Fibroblast of lung (primary cell): ENCODE data around the gene EGLN1. TPM values are rescaled to one million over a fixed set of nuclear protein-coding genes. Genes with fewer than 3 reads are reported as not detected.

Experiments
- DNase-seq, 2 donors: peaks; one replicate each; pipeline versions ENCODE4 v3.0.0 to v3.0.0-alpha.2; 2010; ENCODE audit warnings: low read depth in 2 of 2
- H2AFZ ChIP-seq: 2 replicates; pipeline ENCODE4 v1.5.1; 2012; ENCODE audit warnings: low read length, control low read depth, inconsistent platforms
- H3K27ac ChIP-seq: 2 replicates; pipeline ENCODE4 v1.5.1; 2011; ENCODE audit warnings: low read length, control low read depth; ENCODE audit not compliant: insufficient read depth
- H3K27me3 ChIP-seq: 2 replicates; pipeline ENCODE4 v1.5.1; 2011; ENCODE audit warnings: mild to moderate bottlenecking, low read length; ENCODE audit not compliant: control insufficient read depth, insufficient read depth
- H3K36me3 ChIP-seq: 2 replicates; pipeline ENCODE4 v1.5.1; 2011; ENCODE audit warnings: low read length; ENCODE audit not compliant: control insufficient read depth, insufficient read depth
- H3K4me1 ChIP-seq: 2 replicates; pipeline ENCODE4 v1.5.1; 2011; ENCODE audit warnings: low read length; ENCODE audit not compliant: control insufficient read depth, insufficient read depth; ENCODE audit errors: extremely low read depth
- H3K4me2 ChIP-seq: 2 replicates; pipeline ENCODE4 v1.5.1; 2011; ENCODE audit warnings: low read length, control low read depth; ENCODE audit not compliant: insufficient read depth; ENCODE audit errors: extremely low read depth
- H3K4me3 ChIP-seq, 4 experiments: fragments of 200-600 bp in 1 of 4; sonication (generic) in 1 of 4; replicated peaks in 1 of 4; 2 replicates each; pipeline ENCODE4 v1.5.1; 2011 to 2016; ENCODE audit warnings: low read length in 4 of 4, low read depth in 3 of 4, mild to moderate bottlenecking in 3 of 4, control low read depth in 2 of 4, inconsistent platforms in 1 of 4, mixed read lengths in 1 of 4; ENCODE audit not compliant: insufficient read depth in 1 of 4; ENCODE audit errors: control extremely low read depth in 1 of 4
- H3K79me2 ChIP-seq: 2 replicates; pipeline ENCODE4 v1.5.1; 2012; ENCODE audit warnings: mild to moderate bottlenecking, low read length, inconsistent platforms; ENCODE audit not compliant: control insufficient read depth, insufficient read depth
- H3K9ac ChIP-seq: 2 replicates; pipeline ENCODE4 v1.5.1; 2011; ENCODE audit warnings: mild to moderate bottlenecking, low read length, control low read depth; ENCODE audit not compliant: insufficient read depth
- H3K9me3 ChIP-seq: 2 replicates; pipeline ENCODE4 v1.5.1; 2012; ENCODE audit warnings: low read depth, low read length; ENCODE audit not compliant: control insufficient read depth, insufficient read depth
- H4K20me1 ChIP-seq: 2 replicates; pipeline ENCODE4 v1.5.1; 2011; ENCODE audit warnings: low read length; ENCODE audit not compliant: control insufficient read depth, insufficient read depth; ENCODE audit errors: extremely low read depth
- CTCF ChIP-seq, 2 donors: IDR thresholded peaks in 1 of 2; conservative IDR thresholded peaks in 1 of 2; 1 replicate in 1 of 2; 2 replicates in 1 of 2; pipeline ENCODE4 v1.5.1; 2011 to 2012; ENCODE audit warnings: low read length in 2 of 2, control low read depth in 1 of 2, inconsistent platforms in 1 of 2, low read depth in 1 of 2, mild to moderate bottlenecking in 1 of 2
- EZH2 ChIP-seq: IDR thresholded peaks from 2 replicates; pipeline ENCODE4 v1.5.1; 2012; ENCODE audit warnings: low read length, control low read depth, mild to moderate bottlenecking; ENCODE audit errors: missing control alignments
- polyA plus RNA-seq, 2 donors: library from polyadenylated mRNA; depleted of rRNA in 1 of 2; stranded (reverse) in 1 of 2; unstranded in 1 of 2; fragments of >200 nt; gene quantifications; 2 replicates each; pipeline ENCODE4 v1.2.1, GENCODE V29; 2011 to 2012; ENCODE audit warnings: missing spikeins in 1 of 2
- total RNA-seq: library from RNA; depleted of rRNA; stranded (reverse); fragments of >200 nt; gene quantifications from 2 replicates; pipeline ENCODE4 v1.2.1, GENCODE V29; 2014

EGLN1 gene
- total and polyA plus RNA-seq, 2 donors (not counting 1 experiment from before 2014, with no cell fraction given) = 49.3 to 50.9 TPM

DNA sequence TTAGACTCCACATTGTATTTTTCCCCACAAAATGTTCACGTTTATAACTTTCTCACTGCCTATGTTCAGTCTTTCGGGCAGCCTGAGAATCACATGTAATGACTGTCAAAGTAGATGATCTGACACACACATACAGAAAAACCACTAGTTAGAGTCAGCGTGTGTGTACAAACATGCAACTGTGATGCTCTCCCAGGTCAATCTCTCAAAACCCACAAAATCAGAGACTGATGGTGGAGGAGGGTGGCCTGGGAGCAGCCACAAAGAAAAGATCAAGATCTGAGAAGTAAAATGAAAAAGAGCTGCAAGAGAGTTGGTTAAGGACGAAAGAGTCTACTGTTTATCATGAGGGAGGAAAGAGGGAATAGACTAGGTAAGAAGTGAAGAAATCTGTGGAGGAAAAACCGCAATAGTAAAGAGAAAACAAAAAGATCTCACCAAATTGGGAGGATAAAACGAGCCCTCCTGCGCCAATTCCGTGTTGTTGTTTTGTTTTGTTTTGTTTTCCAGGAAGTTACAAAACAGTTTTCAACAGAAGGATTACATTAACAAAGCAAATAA is 2.3 kb downstream of the EGLN1 start:
- no peak overlapping the region for H2AFZ ChIP-seq
- DNase-seq = peak; percentile 14 to 38
- H3K4me3 ChIP-seq = peak overlapping the region; percentile 57 to 95 (median 84)
- H3K9ac ChIP-seq = peak overlapping the region; percentile 18
- no peaks in the 10 kb centered on the region for H3K27me3 ChIP-seq
- H3K4me1 ChIP-seq = peaks cover 4% of the 10 kb centered on the region
- H3K36me3 ChIP-seq = no peaks in the 10 kb centered on the region
- no peaks in the 10 kb centered on the region for H3K9me3 ChIP-seq
- peak overlapping the region; percentile 74 for H3K4me2 ChIP-seq
- H4K20me1 ChIP-seq = no peaks in the 10 kb centered on the region
- H3K79me2 ChIP-seq = peaks cover 63% of the 10 kb centered on the region
- H3K27ac ChIP-seq = peak overlapping the region; percentile 78
- TF ChIP-seq EZH2 (no peak), CTCF (conservative IDR thresholded peaks at IDR 0.05 in 1 of 2, IDR thresholded peaks at IDR 0.05 in 1 of 2; ENCODE audit: low read depth in 1 of 2, low read length in 2 of 2) (no peak)

GRCh38 chr1:231419147-231419546 is 2.9 kb downstream of the EGLN1 start:
- peak overlapping the region; percentile 74 for H3K4me2 ChIP-seq
- H3K9me3 ChIP-seq = no peaks in the 10 kb centered on the region
- no peak overlapping the region for H3K27ac ChIP-seq
- no peaks in the 10 kb centered on the region for H4K20me1 ChIP-seq
- peaks cover 4% of the 10 kb centered on the region for H3K4me1 ChIP-seq
- no peaks in the 10 kb centered on the region for H3K36me3 ChIP-seq
- no peak overlapping the region for H2AFZ ChIP-seq
- peak overlapping the region; percentile 57 to 95 (median 84) for H3K4me3 ChIP-seq
- TF ChIP-seq CTCF (conservative IDR thresholded peaks at IDR 0.05 in 1 of 2, IDR thresholded peaks at IDR 0.05 in 1 of 2; ENCODE audit: low read depth in 1 of 2, low read length in 2 of 2) = no peak
- no peak for TF ChIP-seq EZH2
- no peak for DNase-seq
- no peak overlapping the region for H3K9ac ChIP-seq
- H3K27me3 ChIP-seq = no peaks in the 10 kb centered on the region
- H3K79me2 ChIP-seq = peaks cover 69% of the 10 kb centered on the region

- no peak overlapping the region for H3K9ac ChIP-seq
- H3K79me2 ChIP-seq = peaks cover 73% of the 10 kb centered on the region
- H3K9me3 ChIP-seq = no peaks in the 10 kb centered on the region
- TF ChIP-seq CTCF (conservative IDR thresholded peaks at IDR 0.05 in 1 of 2, IDR thresholded peaks at IDR 0.05 in 1 of 2; ENCODE audit: low read depth in 1 of 2, low read length in 2 of 2) = no peak
- TF ChIP-seq EZH2 = no peak
- peaks cover 4% of the 10 kb centered on the region for H3K4me1 ChIP-seq
- H2AFZ ChIP-seq = no peak overlapping the region
- no peak for DNase-seq
- H3K36me3 ChIP-seq = no peaks in the 10 kb centered on the region
- H3K4me2 ChIP-seq = peak overlapping the region; percentile 74
- H4K20me1 ChIP-seq = no peaks in the 10 kb centered on the region
- H3K4me3 ChIP-seq = peak overlapping the region; percentile 57 to 95 (median 84)
- H3K27ac ChIP-seq = peak overlapping the region; percentile 15
- no peaks in the 10 kb centered on the region for H3K27me3 ChIP-seq
Measured at GRCh38 chr1:231418741-231419107, 3.4 kb downstream of the EGLN1 start.
